NB4 (cell line): Measurements from ENCODE around the gene HARBI1.
"Not testable (repeated sequence)": the region's sequence is repeated elsewhere in the genome, so short reads cannot be mapped to it uniquely, and the experiment has no call there.

Experiments
- DNase-seq: peaks from one replicate; pipeline ENCODE4 v3.0.0; 2010; ENCODE audit warnings: low read depth
- H3K4me3 ChIP-seq: one replicate; pipeline ENCODE4 v1.5.1; 2011; ENCODE audit warnings: mild to moderate bottlenecking, low read depth, low read length, moderate library complexity
- MYC ChIP-seq: IDR thresholded peaks from 2 replicates; pipeline ENCODE4 v1.6.1; 2011; ENCODE audit warnings: low read depth, low read length
- POLR2A ChIP-seq: IDR thresholded peaks from 2 replicates; pipeline ENCODE4 v1.6.1; 2011; ENCODE audit warnings: mild to moderate bottlenecking; ENCODE audit not compliant: insufficient read length; ENCODE audit errors: extremely low read depth
- TF ChIP-seq, protein P1 (sequence below): IDR thresholded peaks from one replicate; pipeline ENCODE4 v1.5.1; 2012; ENCODE audit warnings: low read depth, low read length
- TF ChIP-seq, protein P2 (sequence below): IDR thresholded peaks from 2 replicates; pipeline ENCODE4 v1.6.1; 2011; ENCODE audit warnings: low read depth, low read length

Gene HARBI1

DNA sequence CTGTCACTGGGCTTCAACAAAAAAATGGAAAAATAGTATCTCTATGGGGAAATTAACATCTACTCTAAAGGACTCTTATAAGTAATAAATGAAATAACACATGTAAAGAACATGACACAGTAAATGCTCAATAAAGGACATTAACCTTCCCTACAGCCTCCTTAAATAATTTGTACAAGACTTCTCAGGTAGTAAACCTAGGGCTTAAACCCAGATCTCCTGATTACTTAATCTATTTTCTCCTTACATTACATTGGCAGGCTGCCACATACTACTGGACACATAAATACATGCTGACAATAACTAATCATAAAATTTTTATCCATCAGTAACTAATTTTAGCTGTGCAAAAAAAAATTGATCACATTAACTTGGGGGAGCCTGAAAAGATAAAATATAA, 28.1 kb downstream of the HARBI1 start:
- no peak for DNase-seq
- TF ChIP-seq, protein P1, sequence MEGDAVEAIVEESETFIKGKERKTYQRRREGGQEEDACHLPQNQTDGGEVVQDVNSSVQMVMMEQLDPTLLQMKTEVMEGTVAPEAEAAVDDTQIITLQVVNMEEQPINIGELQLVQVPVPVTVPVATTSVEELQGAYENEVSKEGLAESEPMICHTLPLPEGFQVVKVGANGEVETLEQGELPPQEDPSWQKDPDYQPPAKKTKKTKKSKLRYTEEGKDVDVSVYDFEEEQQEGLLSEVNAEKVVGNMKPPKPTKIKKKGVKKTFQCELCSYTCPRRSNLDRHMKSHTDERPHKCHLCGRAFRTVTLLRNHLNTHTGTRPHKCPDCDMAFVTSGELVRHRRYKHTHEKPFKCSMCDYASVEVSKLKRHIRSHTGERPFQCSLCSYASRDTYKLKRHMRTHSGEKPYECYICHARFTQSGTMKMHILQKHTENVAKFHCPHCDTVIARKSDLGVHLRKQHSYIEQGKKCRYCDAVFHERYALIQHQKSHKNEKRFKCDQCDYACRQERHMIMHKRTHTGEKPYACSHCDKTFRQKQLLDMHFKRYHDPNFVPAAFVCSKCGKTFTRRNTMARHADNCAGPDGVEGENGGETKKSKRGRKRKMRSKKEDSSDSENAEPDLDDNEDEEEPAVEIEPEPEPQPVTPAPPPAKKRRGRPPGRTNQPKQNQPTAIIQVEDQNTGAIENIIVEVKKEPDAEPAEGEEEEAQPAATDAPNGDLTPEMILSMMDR = no peak
- TF ChIP-seq, protein P2, sequence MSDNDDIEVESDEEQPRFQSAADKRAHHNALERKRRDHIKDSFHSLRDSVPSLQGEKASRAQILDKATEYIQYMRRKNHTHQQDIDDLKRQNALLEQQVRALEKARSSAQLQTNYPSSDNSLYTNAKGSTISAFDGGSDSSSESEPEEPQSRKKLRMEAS = no peak
- TF ChIP-seq POLR2A (no peak), MYC (no peak)
- no peak overlapping the region for H3K4me3 ChIP-seq

DNA sequence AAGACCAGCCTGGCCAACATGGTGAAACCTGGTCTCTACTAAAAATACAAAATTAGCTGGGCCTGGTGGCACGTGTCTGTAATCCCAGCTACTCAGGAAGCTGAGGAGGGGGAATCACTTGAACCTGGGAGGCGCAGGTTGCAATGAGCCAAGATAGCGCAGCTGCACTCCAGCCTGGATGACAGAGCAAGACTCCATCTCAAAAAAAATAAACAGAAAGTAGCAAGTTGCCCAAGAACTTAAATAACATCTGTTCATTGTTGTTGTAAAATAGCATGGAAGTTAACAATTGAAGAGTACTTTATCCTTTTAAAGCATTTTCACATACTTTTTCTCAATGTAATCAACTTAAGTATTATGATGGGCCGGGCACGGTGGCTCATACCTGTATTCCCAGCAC, 28.9 kb downstream of the HARBI1 start:
- H3K4me3 ChIP-seq = no peak overlapping the region
- no peak for TF ChIP-seq MYC
- TF ChIP-seq, protein P1 = no peak
- TF ChIP-seq, protein P2 = no peak
- TF ChIP-seq POLR2A = no peak
- no peak for DNase-seq

DNA sequence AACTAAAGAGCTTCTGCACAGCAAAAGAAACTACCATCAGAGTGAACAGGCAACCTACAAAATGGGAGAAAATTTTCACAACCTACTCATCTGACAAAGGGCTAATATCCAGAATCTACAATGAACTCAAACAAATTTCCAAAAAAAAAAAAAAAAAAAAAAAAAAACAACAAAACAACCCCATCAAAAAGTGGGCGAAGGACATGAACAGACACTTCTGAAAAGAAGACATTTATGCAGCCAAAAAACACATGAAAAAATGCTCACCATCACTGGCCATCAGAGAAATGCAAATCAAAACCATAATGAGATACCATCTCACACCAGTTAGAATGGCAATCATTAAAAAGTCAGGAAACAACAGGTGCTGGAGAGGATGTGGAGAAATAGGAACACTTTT, 33.5 kb downstream of the HARBI1 start:
- not testable (repeated sequence) for DNase-seq, H3K4me3 ChIP-seq

DNA sequence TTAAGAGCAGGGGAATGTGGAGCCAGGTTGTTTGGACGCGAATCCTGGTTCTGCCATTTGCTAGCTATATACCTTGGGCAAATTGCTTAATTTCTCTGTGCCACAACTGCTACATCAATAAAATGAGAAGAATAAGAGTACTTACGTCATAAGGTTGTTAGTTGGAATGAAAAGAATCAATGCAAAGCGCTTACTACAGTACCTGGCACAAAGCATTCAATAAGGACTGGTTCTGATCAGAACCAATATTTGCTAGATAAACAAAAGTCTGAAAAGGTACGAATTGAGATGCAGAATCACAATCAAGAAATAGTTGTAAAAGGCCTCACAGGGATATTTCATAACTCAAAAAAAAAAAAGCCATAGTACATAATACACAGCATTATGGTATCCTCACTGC, 34.4 kb downstream of the HARBI1 start:
- no peak for TF ChIP-seq POLR2A
- TF ChIP-seq MYC = no peak
- TF ChIP-seq, protein P2 = no peak
- TF ChIP-seq, protein P1 = no peak
- no peak for DNase-seq
- H3K4me3 ChIP-seq = no peak overlapping the region

DNA sequence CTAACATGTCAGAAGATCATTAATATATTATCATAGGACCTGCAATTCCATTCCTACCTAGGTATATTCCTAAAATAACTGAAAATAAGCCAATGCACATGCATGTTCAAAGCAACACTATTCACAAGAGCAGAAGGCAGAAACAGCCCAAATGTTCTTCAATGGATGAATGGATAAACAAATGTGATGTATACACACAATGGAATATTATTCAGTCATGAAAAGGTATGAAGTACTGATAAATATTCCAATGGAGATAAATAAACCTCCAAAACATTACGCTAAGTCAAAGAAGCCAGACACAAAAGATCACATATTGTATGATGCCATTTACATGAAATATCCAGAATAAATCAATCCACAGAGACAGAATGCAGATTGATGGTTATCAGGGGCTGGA, 40.0 kb downstream of the HARBI1 start:
- no peak overlapping the region for H3K4me3 ChIP-seq
- DNase-seq = no peak
- TF ChIP-seq MYC = no peak
- TF ChIP-seq, protein P1 = no peak
- TF ChIP-seq POLR2A = no peak
- TF ChIP-seq, protein P2 = no peak

DNA sequence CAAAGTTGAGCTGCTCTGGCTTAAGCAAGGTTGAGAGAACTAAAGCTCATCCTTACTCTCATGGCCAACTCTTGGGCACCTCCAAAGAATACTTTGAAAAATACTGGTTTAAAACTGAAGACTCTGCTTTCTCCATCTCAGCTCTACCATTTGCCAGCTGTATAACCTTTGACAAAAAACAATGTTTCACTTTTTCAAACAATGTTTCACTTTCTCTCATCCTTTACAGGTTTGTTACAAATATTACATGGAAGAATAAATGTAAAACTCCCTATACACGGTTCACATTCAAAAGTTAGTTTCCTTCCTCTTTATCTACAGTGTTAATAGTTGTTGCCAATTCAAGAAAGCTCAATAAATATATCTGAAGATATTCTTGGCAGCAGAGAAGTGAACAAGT, 42.4 kb downstream of the HARBI1 start:
- DNase-seq = no peak
- TF ChIP-seq, protein P1 = no peak
- no peak for TF ChIP-seq MYC
- no peak for TF ChIP-seq POLR2A
- TF ChIP-seq, protein P2 = no peak
- H3K4me3 ChIP-seq = no peak overlapping the region
